Activated gamma-delta T cell treated with Interleukin-2 at 50 U/mL for 16 hours (primary cell): ENCODE results near the gene HIP1R.
A peak's percentile ranks its signal among the peaks of the same experiment; 100 is the strongest.
"Not testable (repeated sequence)": the region's sequence is repeated elsewhere in the genome, so short reads cannot be mapped to it uniquely, and the experiment has no call there.

Source experiments
- DNase-seq: peaks from one replicate; pipeline ENCODE4 v3.0.0-alpha.2; 2020

Gene HIP1R

DNA sequence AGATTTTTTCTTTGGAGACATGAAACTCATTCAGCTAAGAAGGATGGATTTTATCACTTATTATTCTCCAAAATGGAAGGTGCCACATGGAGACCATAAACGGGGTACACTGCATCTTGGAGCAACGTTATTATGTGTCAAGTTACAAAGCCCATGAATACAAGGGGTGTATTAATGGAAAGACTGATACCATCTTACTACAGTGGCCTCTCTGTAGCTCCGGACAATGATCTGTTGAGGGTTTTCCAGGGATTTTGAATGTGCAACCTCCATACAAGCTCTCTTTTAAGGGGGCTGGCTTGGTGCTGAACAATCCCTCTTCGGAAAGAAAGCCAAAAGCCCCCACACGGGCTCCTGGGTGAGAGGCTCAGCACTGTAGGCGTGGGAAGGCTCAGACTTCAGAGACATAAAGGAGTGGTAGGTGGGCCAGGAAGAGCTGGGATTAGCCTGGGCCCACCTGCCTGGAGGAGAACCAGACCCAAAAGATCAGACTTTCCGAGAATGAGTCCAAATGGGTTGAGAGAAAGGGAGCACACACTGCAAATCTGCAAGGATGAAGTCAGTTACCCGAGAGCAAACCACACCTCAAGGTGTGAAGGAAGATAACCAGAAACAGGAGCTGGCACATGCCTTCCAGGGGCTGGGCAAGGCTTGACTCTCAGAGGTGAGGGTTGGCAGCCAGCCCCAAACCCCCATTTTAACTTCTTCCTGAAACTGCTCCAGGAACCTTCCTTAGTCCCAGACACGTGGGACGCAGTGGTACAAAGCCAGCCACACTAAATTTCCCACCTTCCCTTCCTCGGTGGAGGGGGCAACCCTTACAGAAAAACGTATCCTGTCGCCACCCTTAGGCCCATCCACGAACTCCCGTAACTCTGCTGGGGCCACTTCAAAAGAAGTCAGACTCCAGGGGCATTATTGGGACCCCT, 59.2 kb downstream of the HIP1R start:
- DNase-seq, result peak; percentile 38

- DNase-seq, result no peak
These were observed 60.1 kb downstream of the HIP1R start for GRCh38 chr12:122895320-122895703.

GRCh38 chr12:122895704-122896636, 60.7 kb downstream of the HIP1R start, which contains the start of gene VPS37B:
TSS of gene VPS37B (minus strand) at chr12:122896124. CDS start at chr12:122896062, 62 bp downstream.
- peak; percentile 80 for DNase-seq

DNA sequence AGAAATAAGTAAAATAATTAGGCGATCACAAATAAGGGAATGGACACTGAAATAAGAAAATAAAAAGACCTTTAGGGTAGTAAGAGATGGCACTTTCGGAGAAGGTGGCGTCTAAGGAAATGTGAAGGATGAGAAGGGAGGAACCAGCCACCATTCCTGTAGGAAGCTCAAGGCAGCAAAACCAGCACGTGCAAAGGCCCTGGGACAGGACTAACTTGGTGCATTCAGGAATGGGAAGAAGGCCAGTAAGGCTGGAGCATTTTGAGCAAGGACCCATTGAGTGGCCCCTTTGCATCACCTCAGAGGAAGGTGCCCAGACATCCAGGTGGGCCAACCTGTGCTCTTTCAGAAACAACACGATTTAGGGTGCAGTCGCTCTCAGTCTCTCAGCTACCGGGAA, 61.4 kb downstream of the HIP1R start:
- DNase-seq, result no peak

- no peak for DNase-seq
These were observed 64.6 kb downstream of the HIP1R start for GRCh38 chr12:122899887-122900286.

GRCh38 chr12:122902854-122903692, 67.8 kb downstream of the HIP1R start:
- DNase-seq, result no peak

DNA sequence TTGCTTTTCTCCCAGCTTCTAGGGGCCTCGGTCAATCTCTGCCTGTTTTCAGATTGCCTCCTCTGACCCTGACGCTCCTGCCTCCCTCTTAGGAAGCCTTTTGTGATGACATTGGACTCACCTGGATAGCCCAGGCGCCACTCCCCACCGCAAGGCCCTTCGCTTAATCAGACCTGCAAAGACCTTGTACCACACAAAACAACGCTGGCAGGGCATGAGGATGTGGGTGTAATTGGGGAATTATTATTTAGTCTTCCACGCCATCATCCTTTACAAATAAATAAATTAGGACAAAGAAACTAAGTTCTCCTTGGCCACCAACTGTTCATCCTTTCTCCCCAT, 68.4 kb downstream of the HIP1R start:
- no peak for DNase-seq

- not testable (repeated sequence) for DNase-seq
These were observed 70.0 kb downstream of the HIP1R start for GRCh38 chr12:122905258-122905657.

DNA sequence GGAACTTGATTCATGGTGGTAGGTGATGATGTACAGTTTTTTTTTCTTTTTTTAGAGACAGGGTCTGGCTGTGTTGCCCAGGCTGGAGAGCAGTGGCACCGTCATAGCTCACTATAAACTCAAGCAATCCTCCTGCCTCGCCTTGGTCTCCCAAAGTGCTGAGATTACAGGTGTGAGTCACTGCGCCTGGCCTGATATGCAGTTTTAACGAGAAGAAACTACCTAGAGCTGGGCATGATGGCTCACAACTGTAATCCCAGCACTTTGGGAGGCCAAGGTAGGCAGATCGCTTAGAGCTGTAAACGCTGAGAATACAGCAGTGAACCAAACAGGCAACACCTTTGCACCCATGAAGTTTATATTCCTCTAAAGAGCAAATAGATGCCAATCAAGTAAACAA, 73.7 kb downstream of the HIP1R start:
- no peak for DNase-seq

- no peak for DNase-seq
These were observed 74.4 kb downstream of the HIP1R start for GRCh38 chr12:122909442-122910288.
